GM18526 (cell line): Measurements from ENCODE around the gene PRR20B.
"Not testable (repeated sequence)": the region's sequence is repeated elsewhere in the genome, so short reads cannot be mapped to it uniquely, and the experiment has no call there.

ENCODE experiments used
- POLR2A ChIP-seq: IDR thresholded peaks from 3 replicates; pipeline ENCODE4 v1.6.1; 2011; ENCODE audit not compliant: insufficient read length; ENCODE audit errors: extremely low read depth

The PRR20B gene

GRCh38 chr13:57147188-57147587 is at the start of gene PRR20B:
PRR20B (plus strand) TSS chr13:57147488; CDS start chr13:57147875, 387 bp downstream.
- not testable (repeated sequence) for TF ChIP-seq POLR2A

GRCh38 chr13:57114945-57115344 is 32.3 kb upstream of the PRR20B start:
- no peak for TF ChIP-seq POLR2A

- TF ChIP-seq POLR2A: no peak
Measured at GRCh38 chr13:57123681-57124080, 23.6 kb upstream of the PRR20B start.

GRCh38 chr13:57128909-57129308 is 18.4 kb upstream of the PRR20B start:
- TF ChIP-seq POLR2A: no peak

- no peak for TF ChIP-seq POLR2A
Measured at GRCh38 chr13:57136093-57136492, 11.2 kb upstream of the PRR20B start.

- TF ChIP-seq POLR2A: no peak
Measured at GRCh38 chr13:57137585-57137984, 9.7 kb upstream of the PRR20B start.

- TF ChIP-seq POLR2A: no peak
Measured at GRCh38 chr13:57138988-57139387, 8.3 kb upstream of the PRR20B start.

GRCh38 chr13:57140235-57140968 is 6.9 kb upstream of the PRR20B start, which contains the start of gene PRR20A:
PRR20A (plus strand) TSS chr13:57140918; CDS start chr13:57141305, 387 bp downstream.
- TF ChIP-seq POLR2A: not testable (repeated sequence)

GRCh38 chr13:57153761-57154160 is 6.5 kb downstream of the PRR20B start, which contains the start of gene PRR20C:
PRR20C (plus strand) TSS chr13:57154061; CDS start chr13:57154448, 387 bp downstream.
- TF ChIP-seq POLR2A: not testable (repeated sequence)

GRCh38 chr13:57160332-57160731 is 13.0 kb downstream of the PRR20B start, which contains the start of gene PRR20D:
PRR20D (plus strand) TSS chr13:57160632; CDS start chr13:57161019, 387 bp downstream.
- not testable (repeated sequence) for TF ChIP-seq POLR2A

GRCh38 chr13:57166897-57167296 is 19.6 kb downstream of the PRR20B start, which contains the start of gene PRR20E:
PRR20E (plus strand) TSS chr13:57167197; CDS start chr13:57167584, 387 bp downstream.
- not testable (repeated sequence) for TF ChIP-seq POLR2A

GRCh38 chr13:57191667-57192066 is 44.4 kb downstream of the PRR20B start:
- TF ChIP-seq POLR2A: no peak
